SHP77 treated with DMSO at 0.1 percent for 48 hours (cell line): ENCODE measurements around the gene DHCR24.

ENCODE experiments used
- DNase-seq: peaks from one replicate; lab custom pipeline; 2025; lab: John Stamatoyannopoulos, UW

Gene DHCR24

DNA sequence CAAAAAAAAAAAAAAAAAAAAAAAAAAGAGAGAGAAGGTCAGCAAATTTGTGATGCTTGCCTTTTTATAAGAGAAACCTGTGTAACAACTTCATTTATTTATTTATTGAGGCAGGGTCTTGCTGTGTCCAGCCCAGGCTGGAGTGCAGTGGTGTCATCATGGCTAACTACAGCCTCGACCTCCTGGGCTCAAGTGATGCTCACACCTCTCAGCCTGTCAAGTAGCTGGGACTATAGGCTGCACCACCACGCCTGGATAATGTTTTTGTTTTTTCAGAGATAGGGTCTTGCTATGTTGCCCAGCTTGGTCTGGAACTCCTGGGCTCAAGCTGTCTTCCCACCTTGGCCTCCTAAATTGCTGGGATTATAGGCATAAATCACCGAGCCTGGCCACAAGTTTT is 42.4 kb downstream of the DHCR24 start:
- DNase-seq, result no peak

DNA sequence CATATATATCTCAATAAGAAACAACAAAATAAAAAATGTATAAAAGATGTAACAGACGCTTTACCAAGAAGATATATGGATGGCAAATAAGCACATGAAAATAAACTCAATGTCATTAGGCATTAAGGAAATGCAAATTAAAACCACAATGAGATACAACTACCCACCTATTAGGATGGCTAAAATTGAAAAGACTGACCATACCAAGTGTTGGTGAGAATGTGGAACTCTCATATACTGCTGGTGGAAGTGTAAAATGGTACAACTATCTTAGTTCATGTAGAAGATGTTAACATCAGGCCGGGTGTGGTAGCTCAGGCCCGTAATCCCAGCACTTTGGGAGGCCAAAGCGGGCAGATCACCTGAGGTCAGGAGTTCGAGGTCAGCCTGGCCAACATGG is 43.5 kb downstream of the DHCR24 start:
- no peak for DNase-seq

DNA sequence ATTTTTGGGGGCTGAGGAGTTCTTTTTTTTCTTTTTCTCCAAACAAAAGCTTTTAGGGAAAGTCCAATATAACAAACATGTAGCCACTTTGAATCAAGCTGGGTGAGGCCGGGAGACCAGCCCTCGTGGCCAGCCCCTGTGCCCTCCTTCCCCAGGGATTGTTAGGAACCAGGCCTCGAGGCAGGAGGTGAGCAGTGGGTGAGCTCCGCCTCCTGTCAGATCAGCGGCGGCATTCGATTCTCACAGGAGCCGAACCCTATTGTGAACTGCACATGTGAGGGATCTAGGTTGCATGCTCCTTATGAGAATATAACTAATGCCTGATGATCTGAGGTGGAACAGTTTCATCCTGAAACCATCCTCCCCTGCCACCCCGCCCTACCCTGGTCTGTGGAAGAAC is 44.0 kb downstream of the DHCR24 start:
- DNase-seq, result no peak

DNA sequence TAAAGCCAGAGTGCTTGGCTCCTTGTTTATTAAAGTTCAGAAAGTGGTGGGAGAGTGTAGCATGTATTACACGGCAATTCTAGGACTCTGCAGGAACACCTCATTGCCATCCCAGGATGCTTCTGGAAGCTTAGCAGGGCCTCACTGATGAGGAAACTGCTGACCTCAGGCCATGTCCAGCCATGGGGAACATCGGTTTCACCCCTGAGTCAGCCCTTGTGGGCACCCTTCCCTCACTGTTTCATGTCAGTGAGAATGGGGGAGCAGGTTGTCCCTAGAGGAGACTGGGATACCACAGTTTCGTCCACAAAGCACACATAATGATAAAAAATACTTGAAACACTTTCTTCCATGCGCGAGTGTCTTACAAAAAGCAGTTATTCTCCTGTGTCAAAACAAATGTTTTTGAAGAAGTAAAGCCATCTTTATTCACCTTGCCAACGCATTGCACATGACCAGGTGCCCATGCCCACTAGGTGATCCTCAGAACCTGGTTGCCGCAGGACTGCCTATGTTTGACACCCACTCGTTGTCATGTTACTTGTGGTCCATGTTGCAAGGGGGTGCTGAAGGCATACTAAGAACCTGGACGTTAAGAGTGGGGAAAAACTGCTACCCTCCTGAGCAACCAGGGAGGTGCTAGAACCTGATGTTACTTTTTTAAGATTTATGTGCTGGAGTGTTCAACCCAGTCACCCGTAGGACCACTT is 44.6 kb downstream of the DHCR24 start:
- DNase-seq, result no peak

DNA sequence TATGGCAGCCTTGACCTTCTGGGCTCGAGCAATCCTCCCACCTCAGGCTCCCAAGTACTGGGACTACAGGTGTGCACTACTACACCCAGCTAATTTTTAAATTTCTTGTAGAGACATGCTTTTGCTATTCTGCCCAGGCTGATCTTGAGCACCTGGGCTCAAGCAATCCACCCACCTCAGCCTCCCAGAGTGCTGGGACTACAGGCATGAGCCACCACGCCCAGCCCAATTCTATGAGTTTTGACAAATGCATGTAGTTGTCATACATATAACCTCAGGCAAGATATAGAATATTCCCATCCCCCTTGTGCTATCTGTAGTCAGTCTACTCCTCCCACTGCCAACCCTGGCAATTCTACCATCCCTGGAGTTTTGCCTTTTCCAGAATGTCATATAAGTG is 47.2 kb downstream of the DHCR24 start:
- DNase-seq, result no peak

DNA sequence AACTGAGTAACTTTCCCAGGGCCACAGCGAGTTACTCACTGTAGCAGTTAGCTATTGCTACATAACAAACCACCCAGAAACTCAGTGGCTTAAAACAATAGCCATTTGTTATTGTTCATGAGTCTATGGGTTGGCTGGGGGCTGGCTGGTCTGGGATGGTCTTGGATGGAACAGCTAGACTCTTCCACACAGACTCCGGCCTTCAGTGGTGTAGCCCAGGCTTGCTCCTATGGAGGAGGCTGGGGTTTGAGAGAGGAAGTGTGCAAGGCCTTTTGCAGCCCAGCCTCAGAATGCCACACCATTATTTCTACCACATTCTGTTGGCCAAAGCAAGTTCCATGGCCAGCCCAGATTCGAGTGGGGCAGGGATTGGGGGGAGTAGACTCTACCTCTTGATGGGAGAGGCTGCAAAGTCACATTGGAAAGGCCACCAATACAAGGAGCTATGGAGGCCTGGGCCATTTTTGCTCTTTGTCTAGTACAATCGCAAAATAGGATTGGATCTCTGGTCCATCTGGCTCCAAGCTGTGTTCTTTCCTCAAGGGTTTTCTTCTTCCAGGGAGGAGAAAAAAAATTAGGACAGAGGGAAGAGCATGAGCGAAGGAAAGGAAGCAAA is 48.3 kb downstream of the DHCR24 start:
- DNase-seq, result no peak

DNA sequence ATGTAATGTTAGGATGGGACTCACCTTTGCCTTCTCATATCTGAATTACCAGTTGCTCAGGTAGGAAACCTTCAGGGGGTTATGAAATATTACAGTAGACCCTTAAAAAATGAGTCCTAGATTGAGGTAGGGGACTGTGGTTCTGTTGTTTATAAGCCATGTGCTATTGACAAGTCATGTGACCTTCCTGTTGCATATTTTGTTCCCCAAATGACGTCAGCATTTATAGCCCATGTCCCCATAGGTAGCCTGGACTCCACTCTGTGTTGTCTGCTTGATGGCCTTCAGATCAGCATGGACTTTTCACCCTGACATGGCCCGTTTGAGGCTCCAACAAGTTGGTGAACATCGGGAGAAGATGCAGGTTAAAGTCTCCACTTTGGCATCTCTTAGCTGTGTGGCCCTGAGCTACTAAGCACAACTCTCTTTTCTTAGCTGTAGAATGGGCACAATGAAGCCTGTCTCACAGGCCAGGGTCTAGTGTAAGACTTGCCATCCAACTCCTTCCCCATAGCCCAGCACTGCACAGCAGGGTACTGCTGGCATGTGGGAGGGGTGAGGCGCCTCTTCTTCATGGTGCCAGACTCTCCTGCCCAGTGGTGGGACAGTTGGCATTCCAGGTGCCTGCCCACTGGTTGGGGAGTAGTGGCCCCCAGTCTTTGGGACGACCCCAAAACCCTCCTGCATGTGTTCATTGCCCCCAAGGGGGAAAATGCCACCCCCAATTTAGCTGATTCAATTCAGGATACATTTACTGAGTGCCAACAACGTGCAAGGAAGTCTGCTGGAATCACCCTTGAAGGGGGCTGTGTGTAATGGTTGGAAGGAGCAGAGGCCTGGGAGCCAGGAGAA is 49.8 kb downstream of the DHCR24 start:
- DNase-seq, result no peak

DNA sequence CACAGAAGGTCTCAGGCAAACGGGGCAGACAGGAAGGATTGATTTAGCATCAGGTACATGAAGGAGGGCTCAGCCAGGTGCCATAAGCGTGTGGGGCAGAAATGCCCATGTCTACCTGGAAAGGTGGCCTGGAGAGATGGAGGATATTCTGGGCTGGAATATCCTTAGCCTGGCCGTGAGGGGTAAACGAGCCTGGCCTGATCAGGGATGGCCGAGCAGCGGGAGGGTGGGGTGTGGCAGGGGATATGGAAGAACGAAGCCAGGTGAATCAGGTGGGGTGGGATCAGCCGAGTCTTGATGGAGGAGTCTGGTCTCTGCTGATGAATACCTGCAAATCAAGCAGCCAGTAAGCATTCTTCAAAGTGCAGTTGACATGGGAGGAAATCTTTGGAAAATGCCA is 50.4 kb downstream of the DHCR24 start:
- DNase-seq, result no peak

DNA sequence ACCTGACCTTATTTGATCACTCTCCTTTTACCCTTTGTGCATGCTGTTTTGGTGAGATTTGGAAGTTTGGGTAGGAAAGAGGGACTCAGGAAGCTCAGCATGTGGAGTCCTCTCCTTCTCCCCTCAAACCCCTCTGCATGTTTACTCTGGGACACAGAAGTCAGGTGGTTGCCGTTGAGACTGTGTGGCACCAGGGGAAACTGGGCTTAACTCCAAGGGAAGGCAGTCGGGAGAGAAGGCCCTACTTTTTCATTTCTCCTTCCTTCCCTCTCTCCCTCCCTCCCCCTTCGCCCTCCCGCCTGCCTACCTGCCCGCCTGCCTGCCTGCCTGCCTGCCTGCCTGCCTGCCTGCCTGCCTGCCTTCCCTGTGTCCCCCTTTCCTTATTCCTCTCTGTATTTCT is 51.0 kb downstream of the DHCR24 start:
- DNase-seq, result no peak

DNA sequence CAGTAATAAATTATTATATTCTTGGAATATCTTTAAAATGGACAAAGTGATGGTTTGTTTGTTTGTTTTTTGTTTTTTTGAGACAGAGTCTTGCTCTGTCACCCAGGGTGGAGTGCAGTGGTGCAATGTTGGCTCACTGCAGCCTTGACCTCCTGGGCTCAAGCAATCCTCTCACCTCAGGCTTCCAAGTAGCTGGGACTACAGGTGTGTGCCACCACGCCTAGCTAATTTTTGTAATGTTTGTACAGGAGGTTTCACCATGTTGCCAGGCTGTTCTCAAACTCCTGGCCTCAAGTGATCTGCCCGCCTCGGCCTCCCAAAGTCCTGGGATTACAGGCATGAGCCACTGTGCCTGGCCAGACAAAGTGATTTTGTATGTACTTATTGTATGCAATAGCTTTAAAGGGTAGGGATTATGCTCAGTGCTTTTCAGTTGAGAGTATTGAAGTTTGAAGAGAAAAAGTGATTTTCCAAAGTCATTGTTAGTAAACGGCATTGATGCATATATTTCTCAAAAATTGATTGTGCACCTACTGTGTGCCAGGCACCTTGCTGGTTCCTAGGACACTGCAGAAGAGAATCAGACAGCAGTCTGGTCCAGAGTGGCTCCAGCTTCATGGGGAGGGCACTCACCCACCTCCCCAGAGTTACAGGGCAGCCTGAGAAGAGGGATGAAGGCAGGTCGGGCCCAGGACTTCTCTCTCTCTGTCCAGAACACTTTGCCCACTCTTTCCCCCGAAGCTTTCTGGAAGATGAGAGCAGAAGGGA is 51.7 kb downstream of the DHCR24 start:
- no peak for DNase-seq

DNA sequence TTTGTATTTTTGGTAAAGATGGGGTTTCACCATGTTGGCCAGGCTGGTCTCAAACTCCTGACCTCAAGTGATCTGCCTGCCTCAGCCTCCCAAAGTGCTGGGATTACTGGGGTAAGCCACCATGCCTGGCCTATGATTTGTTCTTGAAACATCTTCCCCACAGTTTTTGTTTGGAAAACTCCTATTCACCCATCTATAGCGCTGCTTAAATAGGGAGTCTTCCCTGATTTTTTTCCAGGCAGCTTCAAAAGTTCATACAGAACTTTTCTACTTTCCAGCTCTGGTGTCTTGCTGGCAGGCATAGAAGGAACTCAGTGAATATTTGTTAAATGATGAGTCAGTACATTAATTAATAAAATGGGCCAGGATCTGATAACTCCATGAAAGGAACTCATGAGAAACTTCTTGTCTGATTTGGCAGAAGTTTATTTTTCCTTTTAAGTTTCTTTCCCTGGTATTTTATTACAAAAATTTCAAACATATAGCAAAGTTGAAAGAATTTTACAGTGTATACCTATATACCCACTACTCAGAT is 52.9 kb downstream of the DHCR24 start:
- no peak for DNase-seq

DNA sequence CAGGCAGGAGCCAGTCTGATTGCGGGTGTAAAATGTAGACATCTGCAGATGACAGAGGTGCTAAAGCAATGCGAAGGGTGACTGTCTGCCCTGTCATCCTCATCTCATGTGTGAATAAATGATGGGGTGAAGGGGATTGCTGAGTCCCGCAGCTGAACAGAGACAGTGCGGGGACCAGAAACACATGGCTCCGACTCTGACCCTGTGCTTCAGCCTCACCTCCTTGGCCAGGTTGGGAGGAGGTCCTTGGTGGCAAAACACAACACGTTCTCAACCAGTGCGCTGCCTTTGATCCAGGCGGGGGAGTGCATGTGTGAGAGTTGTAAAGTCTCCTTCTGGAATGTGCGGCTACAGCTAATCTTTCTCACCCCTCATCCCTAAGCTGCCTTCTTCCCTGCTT is 53.9 kb downstream of the DHCR24 start:
- no peak for DNase-seq

DNA sequence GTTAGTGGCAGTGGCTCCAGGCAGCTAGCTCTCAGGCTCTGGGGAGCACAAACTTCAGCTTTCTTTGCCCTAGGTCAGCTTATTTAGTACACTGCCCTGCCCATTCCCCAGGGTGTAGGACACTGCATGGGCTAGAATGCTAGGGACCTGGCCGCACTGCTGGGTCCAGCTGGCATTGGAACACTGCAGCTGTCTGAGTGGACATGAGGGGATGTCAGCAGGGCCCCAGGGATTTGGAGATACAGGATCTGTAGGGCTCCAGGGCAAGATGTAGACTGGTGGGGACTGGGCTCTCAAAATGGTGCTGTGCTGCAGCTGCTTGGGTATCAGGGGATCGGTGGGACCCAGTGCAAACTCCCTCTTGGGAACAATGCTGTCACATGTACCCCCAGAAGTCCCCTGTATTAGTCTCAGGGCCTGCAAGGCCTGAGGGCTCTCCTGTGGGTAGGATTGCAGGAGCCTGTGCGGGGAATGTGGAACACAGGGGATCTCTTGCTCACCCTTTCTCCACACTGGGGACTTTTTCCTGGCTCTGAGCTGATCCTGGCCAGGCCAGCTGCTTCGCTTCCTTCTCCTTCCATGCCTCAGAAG is 60.7 kb downstream of the DHCR24 start:
- no peak for DNase-seq

DNA sequence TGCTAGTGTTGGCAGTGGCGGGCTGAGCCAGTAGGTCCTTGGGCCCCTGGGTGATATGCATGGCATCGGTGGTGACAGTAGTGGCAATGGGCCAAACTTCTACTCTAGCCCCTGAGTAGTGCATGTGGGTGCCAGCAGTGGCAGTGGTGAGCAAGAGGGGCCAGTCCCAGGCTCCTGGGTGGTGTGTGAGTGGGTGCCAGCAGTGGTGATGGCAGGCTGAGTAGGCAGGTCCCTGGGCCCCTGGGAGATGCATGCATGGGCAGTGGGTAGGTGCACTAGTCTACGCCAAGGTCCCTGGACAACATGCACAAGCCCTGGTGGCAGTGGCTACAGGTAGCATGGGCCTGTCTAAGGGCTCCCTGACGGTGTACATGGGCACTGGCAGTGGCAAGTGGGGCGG is 61.3 kb downstream of the DHCR24 start:
- DNase-seq, result no peak

DNA sequence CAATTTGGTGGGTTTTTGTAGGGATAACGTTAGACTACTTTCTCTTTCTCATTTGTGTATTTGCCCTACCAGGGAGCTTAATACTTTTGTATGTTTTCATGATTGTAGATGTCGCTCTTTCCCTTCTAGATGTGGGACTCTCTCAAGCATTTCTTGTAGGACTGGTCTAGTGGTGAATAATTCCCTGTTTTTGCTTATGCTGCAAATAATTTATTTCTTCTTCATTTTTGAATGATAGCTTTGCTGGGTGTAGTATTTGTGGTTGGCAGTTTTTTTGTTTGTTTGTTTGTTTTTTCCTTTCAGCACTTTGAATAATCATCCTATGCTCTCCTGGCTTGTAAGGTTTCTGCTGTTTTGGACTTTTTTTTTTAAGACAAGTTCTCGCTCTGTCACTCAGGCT is 63.3 kb downstream of the DHCR24 start:
- DNase-seq, result no peak

DNA sequence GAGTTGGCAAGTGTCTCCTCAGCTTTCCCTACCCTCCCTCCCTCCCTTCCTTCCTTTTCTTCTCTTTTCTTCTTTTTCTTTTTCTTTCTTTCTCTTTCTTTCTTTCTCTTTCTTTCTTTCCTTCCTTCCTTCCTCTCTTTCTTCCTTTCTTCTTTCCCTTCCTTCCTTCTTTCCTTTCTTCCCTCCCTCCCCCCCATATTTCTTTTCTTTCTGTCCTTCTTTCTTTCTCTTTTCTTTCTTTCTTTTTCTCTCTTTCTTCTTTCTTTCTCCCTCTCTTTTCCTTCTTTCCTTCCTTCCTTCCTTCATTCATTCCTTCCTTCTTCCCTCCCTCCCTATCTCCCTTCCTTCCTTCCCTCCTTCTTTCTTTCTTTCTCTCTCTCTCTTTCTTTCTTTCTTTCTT is 67.3 kb downstream of the DHCR24 start:
- DNase-seq, result no peak

DNA sequence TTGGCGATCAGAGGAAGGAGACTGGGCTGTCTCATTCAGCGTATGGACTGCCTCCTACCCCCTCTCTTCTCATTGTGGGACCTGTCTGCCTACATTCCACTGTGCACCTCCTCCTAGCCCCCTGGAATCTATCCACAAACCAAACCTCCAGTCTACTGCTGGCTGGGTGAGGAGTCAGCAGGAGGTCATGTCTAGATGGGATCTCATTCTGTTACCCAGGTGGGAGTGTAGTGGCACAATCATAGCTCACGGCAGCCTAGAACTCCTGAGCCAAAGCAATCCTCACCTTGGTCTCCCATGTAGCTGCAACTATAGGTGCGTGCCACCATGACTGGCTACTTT is 67.8 kb downstream of the DHCR24 start:
- DNase-seq, result no peak

DNA sequence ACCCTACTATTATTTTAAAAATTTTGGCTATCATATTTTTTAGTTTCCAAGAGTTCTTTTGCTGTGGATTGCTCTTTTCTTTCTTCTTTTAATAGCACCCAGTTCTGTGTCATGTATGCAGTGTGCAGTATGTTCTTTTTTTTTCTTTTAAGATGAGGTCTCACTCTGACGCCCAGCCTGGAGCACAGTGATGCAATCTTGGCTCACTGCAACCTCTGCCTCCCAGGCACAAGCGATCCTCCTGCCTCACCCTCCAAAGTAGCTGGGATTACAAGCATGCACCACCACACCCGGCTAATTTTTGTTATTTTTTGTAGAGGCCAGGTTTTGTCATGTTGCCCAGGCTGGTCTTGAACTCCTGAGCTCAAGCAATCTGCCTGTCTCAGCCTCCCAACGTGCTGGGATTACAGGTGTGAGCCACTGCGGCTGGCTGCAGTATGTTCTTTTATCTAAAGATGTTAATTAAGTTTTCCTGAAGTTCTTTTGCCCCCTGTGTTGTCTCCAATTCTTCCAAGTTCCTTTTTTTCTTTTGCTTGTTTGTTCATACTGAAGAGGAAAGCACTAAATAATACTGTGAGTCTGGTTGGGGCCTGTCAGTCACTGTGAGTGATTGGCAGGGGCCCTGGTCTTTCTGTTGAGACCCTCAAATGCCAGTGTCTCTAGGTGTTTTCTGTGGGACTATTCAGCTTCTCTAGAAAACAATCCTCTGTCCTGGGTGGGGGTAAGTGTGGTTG is 68.4 kb downstream of the DHCR24 start:
- no peak for DNase-seq

DNA sequence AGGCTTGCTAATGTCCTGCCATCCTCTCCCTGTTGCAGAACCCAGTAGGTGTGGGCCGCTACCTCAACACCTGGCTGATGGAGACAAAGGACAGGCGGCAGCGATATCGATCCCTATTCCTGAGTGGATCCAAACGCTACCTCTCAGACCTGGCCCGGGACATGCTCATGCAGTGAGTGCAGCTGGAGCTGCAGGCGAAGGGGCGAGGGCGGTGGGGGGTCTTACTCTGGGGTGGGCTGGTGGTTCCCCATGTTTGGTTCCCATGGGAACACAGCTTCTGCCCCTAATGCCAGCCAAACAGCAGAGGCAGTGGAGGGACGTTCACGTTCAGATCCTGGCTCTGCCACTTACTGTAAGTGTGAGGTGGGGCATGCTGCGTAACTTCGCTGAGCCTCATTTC is 70.0 kb downstream of the DHCR24 start:
- no peak for DNase-seq

DNA sequence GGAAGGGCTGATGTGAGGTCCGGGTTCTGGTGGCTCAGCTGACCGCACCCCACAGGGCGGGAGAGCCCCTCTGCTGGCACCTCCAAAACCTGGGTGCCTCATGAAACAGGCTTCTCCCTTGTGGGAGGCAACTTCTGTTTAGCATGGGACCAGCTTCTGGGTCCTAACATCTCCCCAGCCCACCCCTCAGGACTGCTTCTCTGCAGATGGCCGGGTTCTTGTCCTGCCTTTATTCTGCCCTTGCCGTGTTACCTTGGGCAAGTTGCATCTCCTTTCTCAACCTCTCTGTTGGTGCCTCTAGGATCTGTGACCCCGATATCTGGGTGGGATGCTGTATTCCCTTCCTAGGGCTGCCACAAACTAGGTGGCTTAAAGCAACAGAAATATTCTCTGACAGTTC is 70.9 kb downstream of the DHCR24 start:
- DNase-seq, result no peak
